Kidney (tissue), 14 donors: Measurements from ENCODE around the gene RRP7A. TPM values are rescaled to one million over a fixed set of nuclear protein-coding genes. Genes with fewer than 3 reads are reported as not detected.
"Not testable (repeated sequence)": the region's sequence is repeated elsewhere in the genome, so short reads cannot be mapped to it uniquely, and the experiment has no call there.

Experiments
- DNase-seq, 5 donors: peaks; one replicate each; pipeline ENCODE4 v3.0.0-alpha.2; 2013 to 2020
- FAIRE-seq: peaks from 2 replicates; lab custom pipeline; 2012; peaks lifted over from hg19 to GRCh38; lab: Jason Lieb, UNC
- H3K27ac ChIP-seq, 2 donors: one replicate each; pipeline ENCODE4 v1.7.0; 2013; ENCODE audit warnings: low read depth in 2 of 2, low read length in 2 of 2, inconsistent platforms in 1 of 2
- H3K27me3 ChIP-seq: one replicate; pipeline ENCODE4 v1.7.1; 2013; ENCODE audit warnings: low read length, inconsistent platforms; ENCODE audit not compliant: control insufficient read depth, insufficient read depth
- H3K36me3 ChIP-seq, 3 donors: one replicate each; pipeline versions ENCODE4 v1.7.0 to v1.7.1; 2013; ENCODE audit warnings: low read length in 3 of 3, control low read depth in 1 of 3, inconsistent platforms in 1 of 3; ENCODE audit not compliant: insufficient read depth in 3 of 3, control insufficient read depth in 2 of 3
- H3K4me1 ChIP-seq, 3 donors: one replicate each; pipeline versions ENCODE4 v1.7.0 to v1.7.1; 2013; ENCODE audit warnings: low read length in 3 of 3, inconsistent platforms in 1 of 3, low read depth in 1 of 3; ENCODE audit not compliant: control insufficient read depth in 2 of 3, insufficient read depth in 2 of 3
- H3K4me3 ChIP-seq, 3 donors: one replicate each; pipeline versions ENCODE4 v1.7.0 to v1.8.1; 2013; ENCODE audit warnings: low read length in 3 of 3, control low read depth in 1 of 3, inconsistent platforms in 1 of 3
- H3K9ac ChIP-seq, 3 donors: one replicate each; pipeline versions ENCODE4 v1.7.0 to v1.7.1; 2013; ENCODE audit warnings: low read length in 3 of 3, control low read depth in 1 of 3, inconsistent platforms in 1 of 3
- H3K9me3 ChIP-seq, 3 donors: one replicate each; pipeline versions ENCODE4 v1.7.0 to v1.7.1; 2013; ENCODE audit warnings: low read length in 3 of 3, control low read depth in 1 of 3, inconsistent platforms in 1 of 3; ENCODE audit not compliant: control insufficient read depth in 2 of 3, insufficient read depth in 1 of 3
- intact Hi-C: fragments of 100-400 bp; cut with DNase I; formaldehyde crosslinking; loops from one replicate; pipeline ENCODE4 v1.11.1; 2022
- polyA plus RNA-seq: library from polyadenylated mRNA; stranded (reverse); fragments of 350-450 nt; fragmentation: Illumina TruSeq; extraction: RNeasy Lipid Tissue Mini Kit (QIAGEN cat#74804); gene quantifications from one replicate; pipeline ENCODE4 v1.2.3, GENCODE V29; 2014; ENCODE audit warnings: low read depth, low replicate concordance; ENCODE audit not compliant: insufficient read depth
- total RNA-seq: library from RNA; stranded (reverse); fragmentation: NEBNext Ultra II Directional; extraction: Animal tissue kit (Norgen Biotek cat#: 25700); gene quantifications from one replicate; pipeline ENCODE4 v1.2.1, GENCODE V29; 2021
- TF ChIP-seq, protein P1 (sequence below): IDR thresholded peaks from 3 replicates; pipeline ENCODE4 v1.5.1; 2012; ENCODE audit warnings: mild to moderate bottlenecking, moderate library complexity, borderline replicate concordance; ENCODE audit not compliant: insufficient read depth; ENCODE audit errors: extremely low read depth
- donor health status: control.
- donor health status: control.
- donor health status: control.
- donor health status: control.
- donor health status: control.
- donor health status: DM: yes; HTN: yes; CAD: no.
- donor health status: Normal renal cell carcinoma (clear cell type).

The RRP7A gene
- total and polyA plus RNA-seq, 2 donors from 2014 or later, result 26.3 to 35.2 TPM

DNA sequence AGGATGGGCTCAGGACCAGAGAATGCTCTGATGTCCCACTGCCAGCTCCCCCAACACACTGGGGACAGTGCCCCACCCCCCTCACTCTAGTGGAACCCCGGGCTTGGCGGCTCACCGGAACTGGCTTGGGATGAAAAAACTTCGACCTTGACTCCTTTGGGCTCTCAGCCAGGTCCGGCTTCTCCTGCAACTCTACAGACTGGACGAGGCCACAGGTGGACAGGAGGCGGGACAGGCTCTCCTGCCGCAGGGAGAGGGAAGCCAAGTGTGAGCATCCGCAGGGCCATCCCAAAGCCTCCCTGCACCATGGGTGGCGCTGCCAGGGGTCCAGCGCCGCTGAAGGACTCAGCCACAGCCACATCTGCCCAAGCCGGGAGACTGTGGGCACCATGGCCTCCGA, 3.7 kb downstream of the RRP7A start:
- intact Hi-C loops, result no loop called here
- no peaks in the 10 kb centered on the region for H3K27me3 ChIP-seq
- no peak overlapping the region for H3K4me3 ChIP-seq
- no peak overlapping the region for H3K9ac ChIP-seq
- TF ChIP-seq, protein P1, sequence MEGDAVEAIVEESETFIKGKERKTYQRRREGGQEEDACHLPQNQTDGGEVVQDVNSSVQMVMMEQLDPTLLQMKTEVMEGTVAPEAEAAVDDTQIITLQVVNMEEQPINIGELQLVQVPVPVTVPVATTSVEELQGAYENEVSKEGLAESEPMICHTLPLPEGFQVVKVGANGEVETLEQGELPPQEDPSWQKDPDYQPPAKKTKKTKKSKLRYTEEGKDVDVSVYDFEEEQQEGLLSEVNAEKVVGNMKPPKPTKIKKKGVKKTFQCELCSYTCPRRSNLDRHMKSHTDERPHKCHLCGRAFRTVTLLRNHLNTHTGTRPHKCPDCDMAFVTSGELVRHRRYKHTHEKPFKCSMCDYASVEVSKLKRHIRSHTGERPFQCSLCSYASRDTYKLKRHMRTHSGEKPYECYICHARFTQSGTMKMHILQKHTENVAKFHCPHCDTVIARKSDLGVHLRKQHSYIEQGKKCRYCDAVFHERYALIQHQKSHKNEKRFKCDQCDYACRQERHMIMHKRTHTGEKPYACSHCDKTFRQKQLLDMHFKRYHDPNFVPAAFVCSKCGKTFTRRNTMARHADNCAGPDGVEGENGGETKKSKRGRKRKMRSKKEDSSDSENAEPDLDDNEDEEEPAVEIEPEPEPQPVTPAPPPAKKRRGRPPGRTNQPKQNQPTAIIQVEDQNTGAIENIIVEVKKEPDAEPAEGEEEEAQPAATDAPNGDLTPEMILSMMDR, result no peak
- H3K36me3 ChIP-seq, result no peaks in the 10 kb centered on the region
- peaks cover 0 to 7% (median 4%) of the 10 kb centered on the region in 3 donors for H3K4me1 ChIP-seq
- no peak overlapping the region for H3K27ac ChIP-seq
- DNase-seq (peak in 1 of 5 donors; percentile 71), FAIRE-seq (no peak)
- H3K9me3 ChIP-seq, result no peaks in the 10 kb centered on the region

DNA sequence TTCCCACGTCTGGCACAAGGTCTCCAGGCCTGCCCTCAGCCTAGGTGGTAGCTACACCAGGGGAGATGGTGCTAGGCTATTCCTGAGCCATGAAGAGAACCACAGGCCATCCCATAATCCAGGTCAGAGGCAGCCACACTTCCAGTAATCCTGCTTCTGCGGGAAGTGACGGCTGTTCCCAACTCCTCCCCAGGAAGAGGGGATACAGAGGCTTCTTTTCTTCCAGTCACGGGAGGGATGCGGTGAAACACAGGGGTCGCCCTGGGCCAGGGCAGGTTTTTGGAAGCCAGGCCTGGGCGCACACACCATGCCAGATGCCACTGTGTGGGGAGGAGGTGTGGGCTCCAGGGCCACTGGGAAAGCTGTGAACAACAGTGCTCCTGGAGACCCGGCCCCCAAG, 4.3 kb downstream of the RRP7A start:
- intact Hi-C loops, FAIRE-seq: not testable (repeated sequence)

GRCh38 chr22:42514331-42514730, 5.3 kb downstream of the RRP7A start:
- H3K4me3 ChIP-seq, intact Hi-C loops, H3K9ac ChIP-seq, H3K36me3 ChIP-seq, H3K27ac ChIP-seq, H3K9me3 ChIP-seq, H3K27me3 ChIP-seq, H3K4me1 ChIP-seq, FAIRE-seq: not testable (repeated sequence)
- DNase-seq, result peak in 1 of 5 donors; percentile 48

More for the DNA sequence above, 4.3 kb downstream of the RRP7A start:
- not testable (repeated sequence) for H3K27ac ChIP-seq, H3K4me1 ChIP-seq, H3K27me3 ChIP-seq, H3K4me3 ChIP-seq, H3K9me3 ChIP-seq, H3K9ac ChIP-seq, H3K36me3 ChIP-seq
- peak in 1 of 5 donors; percentile 43 for DNase-seq

DNA sequence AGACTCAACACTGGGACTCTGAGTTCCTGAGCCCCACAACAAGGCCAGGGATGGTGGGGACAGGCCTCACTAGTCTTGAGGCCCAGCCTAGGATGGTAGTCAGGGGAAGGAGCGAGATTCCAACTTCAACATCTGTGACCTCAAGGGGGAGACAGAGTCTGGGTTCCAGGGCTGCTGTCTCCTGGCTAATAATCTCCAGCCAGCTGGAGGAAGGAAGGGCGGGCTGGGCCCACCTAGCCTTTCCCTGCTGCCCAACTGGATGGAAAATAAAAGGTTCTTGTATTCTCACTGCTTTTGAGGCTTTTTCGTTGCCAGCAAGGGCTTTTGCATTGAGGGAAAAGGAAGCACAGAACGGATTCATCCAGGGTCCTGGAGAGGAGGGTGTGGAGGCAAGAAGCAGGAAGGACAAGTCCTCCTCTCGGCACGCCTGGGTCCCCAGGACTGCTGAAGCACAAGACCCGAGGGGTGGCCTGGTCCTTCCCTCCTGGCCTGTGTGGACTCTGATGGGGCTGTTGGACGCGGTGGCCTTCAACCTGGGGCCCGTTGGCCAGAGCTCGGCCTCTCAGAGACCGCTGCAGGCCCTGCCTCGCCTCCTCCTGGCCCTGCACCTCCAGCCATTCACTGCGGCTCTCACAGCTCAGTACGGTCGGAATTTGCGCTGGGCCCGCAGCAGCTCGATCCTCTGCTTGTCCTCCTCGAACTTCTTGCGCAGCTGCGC, 7.2 kb downstream of the RRP7A start:
- H3K9ac ChIP-seq, H3K4me3 ChIP-seq, H3K9me3 ChIP-seq, H3K27me3 ChIP-seq, H3K27ac ChIP-seq, FAIRE-seq, H3K4me1 ChIP-seq, intact Hi-C loops, H3K36me3 ChIP-seq: not testable (repeated sequence)
- TF ChIP-seq, protein P1, result peak; percentile 17
- DNase-seq, result peak in 4 of 5 donors; percentile 68 to 78 (median 71)
